ENCODE measurements around the gene MBNL2. TPM values are rescaled to one million over a fixed set of nuclear protein-coding genes. Genes with fewer than 3 reads are reported as not detected.

The MBNL2 gene
- total and polyA plus RNA-seq, 2 experiments from 2014 or later: 0.55 to 3.2 TPM

DNA sequence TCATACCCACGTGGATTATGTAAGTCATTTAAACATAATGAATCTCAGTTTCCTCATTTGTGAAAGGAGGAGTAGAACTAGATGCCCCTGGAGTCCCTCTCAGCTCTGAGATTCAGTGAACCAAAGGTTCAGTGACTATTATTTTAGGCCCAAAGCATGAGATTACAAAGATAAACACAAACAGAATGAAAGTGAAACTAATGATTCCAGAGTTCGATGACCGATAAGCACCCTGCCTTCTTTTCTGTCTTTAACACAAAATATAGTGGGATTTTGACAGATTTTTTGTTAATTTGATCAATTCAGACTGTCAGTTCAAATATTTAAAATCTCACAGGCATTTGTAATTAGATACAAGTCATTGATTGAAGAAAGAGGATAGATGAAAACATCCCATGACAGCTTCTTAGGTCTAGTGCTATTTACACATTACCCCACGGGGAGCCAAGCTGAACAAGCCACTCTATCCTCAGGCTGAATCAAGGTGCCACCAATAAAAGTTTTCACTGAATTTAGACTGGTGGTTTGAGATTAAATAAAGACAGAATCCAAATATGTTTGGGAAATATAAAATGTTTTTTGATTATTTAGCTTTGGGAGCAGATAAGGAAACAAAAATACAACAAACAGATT, 147.2 kb downstream of the MBNL2 start (continued):
- TF ChIP-seq, protein P1, sequence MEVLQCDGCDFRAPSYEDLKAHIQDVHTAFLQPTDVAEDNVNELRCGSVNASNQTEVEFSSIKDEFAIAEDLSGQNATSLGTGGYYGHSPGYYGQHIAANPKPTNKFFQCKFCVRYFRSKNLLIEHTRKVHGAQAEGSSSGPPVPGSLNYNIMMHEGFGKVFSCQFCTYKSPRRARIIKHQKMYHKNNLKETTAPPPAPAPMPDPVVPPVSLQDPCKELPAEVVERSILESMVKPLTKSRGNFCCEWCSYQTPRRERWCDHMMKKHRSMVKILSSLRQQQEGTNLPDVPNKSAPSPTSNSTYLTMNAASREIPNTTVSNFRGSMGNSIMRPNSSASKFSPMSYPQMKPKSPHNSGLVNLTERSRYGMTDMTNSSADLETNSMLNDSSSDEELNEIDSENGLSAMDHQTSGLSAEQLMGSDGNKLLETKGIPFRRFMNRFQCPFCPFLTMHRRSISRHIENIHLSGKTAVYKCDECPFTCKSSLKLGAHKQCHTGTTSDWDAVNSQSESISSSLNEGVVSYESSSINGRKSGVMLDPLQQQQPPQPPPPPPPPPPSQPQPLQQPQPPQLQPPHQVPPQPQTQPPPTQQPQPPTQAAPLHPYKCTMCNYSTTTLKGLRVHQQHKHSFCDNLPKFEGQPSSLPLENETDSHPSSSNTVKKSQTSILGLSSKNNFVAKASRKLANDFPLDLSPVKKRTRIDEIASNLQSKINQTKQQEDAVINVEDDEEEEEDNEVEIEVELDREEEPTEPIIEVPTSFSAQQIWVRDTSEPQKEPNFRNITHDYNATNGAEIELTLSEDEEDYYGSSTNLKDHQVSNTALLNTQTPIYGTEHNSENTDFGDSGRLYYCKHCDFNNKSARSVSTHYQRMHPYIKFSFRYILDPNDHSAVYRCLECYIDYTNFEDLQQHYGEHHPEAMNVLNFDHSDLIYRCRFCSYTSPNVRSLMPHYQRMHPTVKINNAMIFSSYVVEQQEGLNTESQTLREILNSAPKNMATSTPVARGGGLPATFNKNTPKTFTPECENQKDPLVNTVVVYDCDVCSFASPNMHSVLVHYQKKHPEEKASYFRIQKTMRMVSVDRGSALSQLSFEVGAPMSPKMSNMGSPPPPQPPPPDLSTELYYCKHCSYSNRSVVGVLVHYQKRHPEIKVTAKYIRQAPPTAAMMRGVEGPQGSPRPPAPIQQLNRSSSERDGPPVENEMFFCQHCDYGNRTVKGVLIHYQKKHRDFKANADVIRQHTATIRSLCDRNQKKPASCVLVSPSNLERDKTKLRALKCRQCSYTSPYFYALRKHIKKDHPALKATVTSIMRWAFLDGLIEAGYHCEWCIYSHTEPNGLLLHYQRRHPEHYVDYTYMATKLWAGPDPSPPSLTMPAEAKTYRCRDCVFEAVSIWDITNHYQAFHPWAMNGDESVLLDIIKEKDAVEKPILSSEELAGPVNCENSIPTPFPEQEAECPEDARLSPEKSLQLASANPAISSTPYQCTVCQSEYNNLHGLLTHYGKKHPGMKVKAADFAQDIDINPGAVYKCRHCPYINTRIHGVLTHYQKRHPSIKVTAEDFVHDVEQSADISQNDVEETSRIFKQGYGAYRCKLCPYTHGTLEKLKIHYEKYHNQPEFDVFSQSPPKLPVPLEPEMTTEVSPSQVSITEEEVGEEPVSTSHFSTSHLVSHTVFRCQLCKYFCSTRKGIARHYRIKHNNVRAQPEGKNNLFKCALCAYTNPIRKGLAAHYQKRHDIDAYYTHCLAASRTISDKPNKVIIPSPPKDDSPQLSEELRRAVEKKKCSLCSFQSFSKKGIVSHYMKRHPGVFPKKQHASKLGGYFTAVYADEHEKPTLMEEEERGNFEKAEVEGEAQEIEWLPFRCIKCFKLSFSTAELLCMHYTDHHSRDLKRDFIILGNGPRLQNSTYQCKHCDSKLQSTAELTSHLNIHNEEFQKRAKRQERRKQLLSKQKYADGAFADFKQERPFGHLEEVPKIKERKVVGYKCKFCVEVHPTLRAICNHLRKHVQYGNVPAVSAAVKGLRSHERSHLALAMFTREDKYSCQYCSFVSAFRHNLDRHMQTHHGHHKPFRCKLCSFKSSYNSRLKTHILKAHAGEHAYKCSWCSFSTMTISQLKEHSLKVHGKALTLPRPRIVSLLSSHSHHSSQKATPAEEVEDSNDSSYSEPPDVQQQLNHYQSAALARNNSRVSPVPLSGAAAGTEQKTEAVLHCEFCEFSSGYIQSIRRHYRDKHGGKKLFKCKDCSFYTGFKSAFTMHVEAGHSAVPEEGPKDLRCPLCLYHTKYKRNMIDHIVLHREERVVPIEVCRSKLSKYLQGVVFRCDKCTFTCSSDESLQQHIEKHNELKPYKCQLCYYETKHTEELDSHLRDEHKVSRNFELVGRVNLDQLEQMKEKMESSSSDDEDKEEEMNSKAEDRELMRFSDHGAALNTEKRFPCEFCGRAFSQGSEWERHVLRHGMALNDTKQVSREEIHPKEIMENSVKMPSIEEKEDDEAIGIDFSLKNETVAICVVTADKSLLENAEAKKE (CRISPR knock-in tag; IDR thresholded peaks at IDR 0.05): no peak
- TF ChIP-seq JUNB (IDR thresholded peaks at IDR 0.05; ENCODE audit: unreplicated experiment) (no peak), ZNF331 (CRISPR knock-in tag; IDR thresholded peaks at IDR 0.05; ENCODE audit: low read depth) (no peak), EZH2 (IDR thresholded peaks at IDR 0.05; ENCODE audit: low read depth, unreplicated experiment) (no peak), REST (IDR thresholded peaks at IDR 0.05; ENCODE audit: unreplicated experiment) (no peak)
